ENCODE results near the gene PSME2. TPM values are rescaled to one million over a fixed set of nuclear protein-coding genes. Genes with fewer than 3 reads are reported as not detected.

The PSME2 gene
- total and polyA plus RNA-seq, 2 of the 13 experiments (the other 11 are each of a cell fraction or from before 2014, with no cell fraction given), result 332 to 716 TPM

GRCh38 chr14:24146978-24147760, 759 bp upstream of the PSME2 start, which contains the start of gene RNF31 (continued):
- 0 out of 2 replicates have a peak, but pooled peaks have one; percentile 5 for TF ChIP-seq ZNF609 (CRISPR knock-in tag; IDR thresholded peaks at IDR 0.05; ENCODE audit: borderline replicate concordance)
- TF ChIP-seq ZSCAN9 (CRISPR knock-in tag; IDR thresholded peaks at IDR 0.05; ENCODE audit: borderline replicate concordance), result no peak
- peak; percentile 46 for TF ChIP-seq E2F1 (CRISPR knock-in tag; IDR thresholded peaks at IDR 0.05)
- TF ChIP-seq ZNF230 (CRISPR knock-in tag; IDR thresholded peaks at IDR 0.05), result peak; percentile 63; the same call in 1 of the 2 replicates
- TF ChIP-seq MED13 (CRISPR knock-in tag; IDR thresholded peaks at IDR 0.05), result no peak; the same call in 1 of the 2 replicates
- TF ChIP-seq AHR (CRISPR knock-in tag; IDR thresholded peaks at IDR 0.05), result peak; percentile 73
- TF ChIP-seq PHB2 (IDR thresholded peaks at IDR 0.05; ENCODE audit: partially characterized antibody), result no peak
- TF ChIP-seq ZNF703 (CRISPR knock-in tag; IDR thresholded peaks at IDR 0.05; ENCODE audit: borderline replicate concordance), result no peak
- TF ChIP-seq SOX6 (IDR thresholded peaks at IDR 0.05), result no peak
- peak; percentile 62 for TF ChIP-seq SOX6 (CRISPR knock-in tag; IDR thresholded peaks at IDR 0.05)
- peak; percentile 90 for TF ChIP-seq ZSCAN21 (CRISPR knock-in tag; IDR thresholded peaks at IDR 0.05; ENCODE audit: borderline replicate concordance)
- peak; percentile 54 for TF ChIP-seq ZNF616 (CRISPR knock-in tag; IDR thresholded peaks at IDR 0.05; ENCODE audit: low read depth)
- TF ChIP-seq ZBTB25 (CRISPR knock-in tag; IDR thresholded peaks at IDR 0.05), result no peak
- 0 out of 2 replicates have a peak, but pooled peaks have one; percentile 29 for TF ChIP-seq ZNF784 (CRISPR knock-in tag; IDR thresholded peaks at IDR 0.05; ENCODE audit: borderline replicate concordance)
- TF ChIP-seq ZNF670 (CRISPR knock-in tag; IDR thresholded peaks at IDR 0.05; ENCODE audit: borderline replicate concordance), result no peak
- TF ChIP-seq ZNF737 (CRISPR knock-in tag; IDR thresholded peaks at IDR 0.05; ENCODE audit: borderline replicate concordance), result no peak
- TF ChIP-seq ZGPAT (CRISPR knock-in tag; IDR thresholded peaks at IDR 0.05), result peak; percentile 68
- TF ChIP-seq ZNF282 (IDR thresholded peaks at IDR 0.05; ENCODE audit: partially characterized antibody), result no peak
- no peak for TF ChIP-seq ATAD3A (CRISPR knock-in tag; IDR thresholded peaks at IDR 0.05)
- no peak for TF ChIP-seq ZNF33A (CRISPR knock-in tag; IDR thresholded peaks at IDR 0.05; ENCODE audit: borderline replicate concordance)
- no peak for TF ChIP-seq RBAK (CRISPR knock-in tag; IDR thresholded peaks at IDR 0.05)
